ENCODE measurements around the gene MLYCD.

Gene MLYCD

GRCh38 chr16:83954577-83955016 lies 55.7 kb downstream of the MLYCD start:
- no peak for DNase-seq (ENCODE audit: low read depth in 2 of 2)

GRCh38 chr16:83955218-83956130 lies 56.6 kb downstream of the MLYCD start:
- peak; percentile 25 to 45 for DNase-seq (ENCODE audit: low read depth in 2 of 2)

- peak in 1 of 2 experiments; percentile 20 for DNase-seq (ENCODE audit: low read depth in 2 of 2)
Observed at GRCh38 chr16:83956336-83957289, 57.7 kb downstream of the MLYCD start.

GRCh38 chr16:83957296-83957855 lies 58.5 kb downstream of the MLYCD start:
- no peak for DNase-seq (ENCODE audit: low read depth in 2 of 2)

- DNase-seq (ENCODE audit: low read depth in 2 of 2), result no peak
Observed at GRCh38 chr16:83958137-83958845, 59.4 kb downstream of the MLYCD start.

- DNase-seq (ENCODE audit: low read depth in 2 of 2), result no peak
Observed at GRCh38 chr16:83958846-83959565, 60.1 kb downstream of the MLYCD start.

- DNase-seq (ENCODE audit: low read depth in 2 of 2), result no peak
Observed at GRCh38 chr16:83959656-83960434, 60.9 kb downstream of the MLYCD start.

GRCh38 chr16:83960521-83961249 lies 61.8 kb downstream of the MLYCD start:
- DNase-seq (ENCODE audit: low read depth in 2 of 2), result no peak

GRCh38 chr16:83961591-83961990 lies 62.7 kb downstream of the MLYCD start:
- no peak for DNase-seq (ENCODE audit: low read depth in 2 of 2)

- DNase-seq (ENCODE audit: low read depth in 2 of 2), result no peak
Observed at GRCh38 chr16:83963277-83964119, 64.6 kb downstream of the MLYCD start.

- no peak for DNase-seq (ENCODE audit: low read depth in 2 of 2)
Observed at GRCh38 chr16:83964684-83965443, 65.9 kb downstream of the MLYCD start.

- DNase-seq (ENCODE audit: low read depth in 2 of 2), result no peak
Observed at GRCh38 chr16:83965444-83966152, 66.7 kb downstream of the MLYCD start.

- DNase-seq (ENCODE audit: low read depth in 2 of 2), result no peak
Observed at GRCh38 chr16:83966153-83966696, 67.3 kb downstream of the MLYCD start.

- no peak for DNase-seq (ENCODE audit: low read depth in 2 of 2)
Observed at GRCh38 chr16:83967091-83967490, 68.2 kb downstream of the MLYCD start.

- DNase-seq (ENCODE audit: low read depth in 2 of 2), result no peak
Observed at GRCh38 chr16:83967838-83968305, 69.0 kb downstream of the MLYCD start, which contains the start of gene NECAB2. Gene NECAB2, plus strand, starts transcription at chr16:83968244. Its CDS starts 405 bp downstream, at chr16:83968649.

GRCh38 chr16:83968306-83968851 lies 69.5 kb downstream of the MLYCD start:
- DNase-seq (ENCODE audit: low read depth in 2 of 2), result no peak
